Stimulated activated CD8-positive, alpha-beta memory T cell treated with anti-CD3 and anti-CD28 coated beads, Interleukin-4, amount 100 ng/mL, for 4 hours (primary cell): ENCODE results near the gene DRC7.
A peak's percentile ranks its signal among the peaks of the same experiment; 100 is the strongest.

Experiments
- DNase-seq, 2 donors: peaks; one replicate each; pipeline ENCODE4 v3.0.0-alpha.2; 2020; ENCODE audit warnings: low read depth in 2 of 2, low spot score in 1 of 2

Gene DRC7

DNA sequence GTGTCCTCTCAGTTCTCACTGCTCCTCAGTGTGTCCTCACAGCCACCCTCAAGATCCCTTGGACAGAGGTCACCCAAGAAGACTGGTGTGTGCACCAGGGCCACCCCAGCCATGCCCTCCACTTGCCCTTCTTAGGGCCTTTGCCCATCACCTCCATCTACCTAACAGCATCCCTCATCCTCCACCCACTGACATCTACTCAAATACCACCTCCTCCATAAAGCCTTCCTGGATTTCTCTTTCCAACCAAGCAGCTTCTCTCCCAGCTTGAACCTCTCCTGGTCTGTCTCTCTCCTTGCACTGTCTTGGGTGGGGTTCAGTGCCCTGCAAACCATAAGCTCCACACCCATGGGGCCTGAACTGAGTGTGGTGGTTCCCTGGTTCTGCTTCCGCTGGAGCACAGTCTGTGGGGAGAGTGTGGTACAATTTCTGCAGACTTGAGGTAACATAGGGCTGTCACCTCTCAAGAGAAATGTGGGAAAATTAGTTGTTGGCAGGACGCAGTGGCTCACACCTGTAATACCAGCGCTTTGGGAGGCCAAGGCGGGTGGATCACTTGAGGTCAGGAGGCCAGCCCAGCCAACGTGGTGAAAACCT is 55.3 kb downstream of the DRC7 start:
- no peak for DNase-seq

DNA sequence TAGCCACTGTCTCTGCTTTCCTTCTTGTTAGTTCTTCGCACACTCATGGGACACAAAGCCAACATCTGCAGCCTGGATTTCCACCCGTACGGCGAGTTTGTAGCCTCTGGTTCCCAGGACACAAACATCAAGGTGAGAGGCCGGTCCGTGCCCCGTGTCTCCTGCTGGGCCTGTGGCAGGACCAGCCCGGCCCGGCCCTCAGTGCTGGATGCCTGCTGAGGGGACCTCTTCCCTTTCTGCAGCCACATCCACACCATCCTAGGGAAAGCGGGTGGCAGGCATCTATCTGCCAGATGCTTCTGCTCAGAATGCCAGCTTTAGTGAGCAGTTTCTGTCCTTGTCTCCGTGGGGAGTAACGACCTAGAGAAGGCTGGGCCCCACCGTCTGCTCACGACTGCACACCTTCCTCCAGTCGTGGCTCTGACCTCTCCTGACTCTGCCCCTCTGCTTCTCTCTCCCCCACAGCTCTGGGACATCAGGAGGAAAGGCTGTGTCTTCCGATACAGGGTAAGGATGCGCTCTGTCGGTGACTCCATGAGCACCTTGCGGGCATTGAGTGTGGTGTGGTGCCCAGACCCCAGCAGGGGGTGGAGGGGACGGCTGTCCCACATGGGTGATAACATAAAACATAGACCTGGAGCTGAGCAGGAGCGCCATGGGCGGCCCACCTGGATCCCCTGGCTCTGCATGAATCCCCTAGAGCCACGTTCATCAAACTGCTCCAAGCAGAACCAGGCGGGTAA is 56.4 kb downstream of the DRC7 start:
- DNase-seq = no peak

- no peak for DNase-seq
Observed at GRCh38 chr16:57751539-57752202, 57.1 kb downstream of the DRC7 start.

DNA sequence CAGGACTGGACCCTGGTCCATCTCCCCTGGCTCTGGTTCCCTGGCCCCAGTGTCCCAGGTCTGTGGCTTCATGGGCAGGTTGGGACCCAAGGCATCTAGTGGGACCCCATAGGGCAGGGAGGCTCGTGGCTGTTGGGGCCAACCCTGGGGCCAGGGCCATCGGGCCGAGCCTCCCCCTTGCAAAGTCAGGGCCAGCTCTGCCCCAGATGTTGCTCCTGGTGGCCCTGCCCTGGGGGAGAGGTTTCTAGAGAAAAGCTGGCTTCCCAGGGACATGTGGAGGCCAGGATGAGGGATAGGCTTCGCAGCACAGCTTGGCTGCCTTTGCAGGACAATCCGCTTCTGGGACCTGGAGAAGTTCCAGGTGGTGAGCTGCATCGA is 57.6 kb downstream of the DRC7 start:
- no peak for DNase-seq

- DNase-seq = no peak
Observed at GRCh38 chr16:57752581-57753447, 58.2 kb downstream of the DRC7 start.

DNA sequence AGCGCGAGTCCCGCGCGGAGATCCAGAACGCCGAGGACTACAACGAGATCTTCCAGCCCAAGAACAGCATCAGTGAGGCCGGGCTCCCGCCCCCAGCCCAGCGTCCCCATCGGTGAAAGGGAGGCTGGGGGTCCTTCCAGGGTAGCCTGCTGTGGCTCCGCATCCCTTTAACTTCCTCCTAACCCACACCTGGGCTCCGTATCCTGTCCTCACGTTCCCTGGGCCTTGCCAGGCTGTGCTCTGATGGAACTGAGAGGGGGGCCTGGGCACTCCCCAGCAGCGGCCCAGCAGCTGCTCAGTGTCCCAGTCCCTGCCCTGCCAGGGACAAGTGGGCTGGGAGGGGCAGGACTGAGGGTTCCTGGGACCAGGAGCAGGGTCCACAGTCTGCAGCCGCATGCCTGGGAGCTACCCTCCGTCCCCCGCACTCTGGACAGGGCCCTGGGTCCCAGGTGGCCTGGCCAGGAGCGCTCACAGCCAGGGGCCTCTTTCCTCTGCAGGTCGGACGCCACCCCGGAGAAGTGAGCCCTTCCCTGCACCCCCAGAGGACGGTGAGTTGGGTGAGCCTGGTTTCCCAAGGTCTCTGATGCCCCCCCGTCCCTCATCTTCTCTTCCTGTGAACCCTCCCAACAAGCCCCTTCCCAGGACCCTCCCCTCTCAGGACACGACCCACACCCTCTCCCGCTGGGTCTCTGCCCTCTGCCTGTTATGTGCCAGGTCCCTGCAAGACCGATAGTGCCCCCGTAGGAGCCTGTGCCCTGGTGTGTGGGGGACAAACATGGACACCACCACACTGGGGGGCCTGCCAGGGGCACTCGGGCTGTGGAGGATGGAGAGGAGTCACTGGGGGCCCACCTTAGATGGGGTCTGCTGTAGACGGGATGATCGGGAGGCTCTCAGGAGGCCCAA is 59.1 kb downstream of the DRC7 start:
- no peak for DNase-seq

GRCh38 chr16:57754354-57755060 is 59.9 kb downstream of the DRC7 start:
- no peak for DNase-seq

- no peak for DNase-seq
Observed at GRCh38 chr16:57755061-57755684, 60.6 kb downstream of the DRC7 start.

DNA sequence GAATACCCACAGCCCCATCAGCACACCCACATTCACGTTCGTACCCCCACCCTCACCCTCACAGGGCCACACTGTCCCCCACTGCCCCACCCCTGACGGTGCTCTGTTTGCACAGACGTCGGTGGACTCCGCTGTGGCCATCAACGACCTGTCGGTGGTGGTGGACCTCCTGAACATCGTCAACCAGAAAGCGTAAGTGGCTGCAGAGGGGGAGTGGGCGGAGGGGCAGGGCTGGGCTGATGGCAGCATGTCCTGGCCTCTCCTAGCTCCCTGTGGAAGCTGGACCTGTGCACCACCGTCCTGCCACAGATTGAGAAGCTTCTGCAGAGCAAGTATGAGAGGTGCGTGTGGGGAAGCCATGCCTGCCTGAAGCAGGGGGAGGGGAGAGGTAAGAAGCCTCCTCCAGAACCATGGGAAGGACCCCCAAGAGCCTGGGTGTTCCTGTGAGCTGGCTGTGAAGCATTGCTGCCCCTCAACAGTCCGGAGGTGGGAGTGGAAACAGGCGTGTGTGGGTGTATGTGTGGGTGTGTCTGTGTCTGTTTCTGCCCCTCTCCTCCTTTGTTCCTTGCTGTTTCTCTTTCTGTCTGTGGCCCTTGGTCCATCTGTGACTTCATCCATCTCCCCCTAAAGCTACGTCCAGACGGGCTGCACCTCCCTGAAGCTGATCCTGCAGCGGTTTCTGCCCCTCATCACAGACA is 61.3 kb downstream of the DRC7 start:
- DNase-seq = no peak

DNA sequence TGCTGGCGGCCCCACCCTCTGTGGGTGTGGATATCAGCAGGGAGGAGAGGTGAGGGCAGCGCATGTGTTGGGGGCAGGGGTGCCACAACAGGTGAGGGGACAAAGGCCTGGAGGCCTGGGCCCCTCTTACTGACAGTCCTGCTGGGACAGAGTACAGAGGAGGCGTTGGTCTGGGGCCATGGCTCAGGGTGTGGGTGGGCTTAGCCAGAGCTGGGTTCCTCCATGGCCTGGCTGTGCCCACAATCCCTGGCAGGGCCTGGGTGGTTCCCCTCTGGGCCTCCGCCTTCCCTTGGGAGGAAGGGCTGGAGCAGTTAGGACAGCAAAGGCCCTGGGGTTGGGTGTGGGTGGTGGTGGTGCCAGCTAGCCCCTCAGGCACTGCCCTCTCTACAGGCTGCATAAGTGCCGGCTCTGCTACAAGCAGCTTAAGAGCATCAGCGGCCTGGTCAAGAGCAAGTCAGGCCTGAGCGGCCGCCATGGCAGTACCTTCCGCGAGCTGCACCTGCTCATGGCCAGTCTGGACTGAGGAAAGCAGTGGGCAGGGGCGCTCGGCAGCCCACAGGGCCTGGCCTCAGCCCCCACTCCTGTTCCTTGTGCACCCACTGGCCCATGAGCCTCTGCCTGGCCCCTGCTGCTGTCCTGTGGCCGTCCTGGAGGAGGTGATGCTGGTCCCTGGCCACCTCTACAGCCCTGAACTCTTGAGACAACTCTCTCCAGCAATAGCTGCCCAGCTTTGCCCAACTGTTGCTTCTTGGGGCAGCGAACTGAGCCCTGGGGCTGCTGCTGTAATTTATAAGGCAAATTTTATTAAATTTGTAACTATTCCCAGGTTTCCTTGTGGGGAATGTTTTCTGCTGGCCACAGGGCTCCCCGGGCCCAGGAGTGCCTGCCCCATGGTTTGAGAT is 62.1 kb downstream of the DRC7 start:
- no peak for DNase-seq

DNA sequence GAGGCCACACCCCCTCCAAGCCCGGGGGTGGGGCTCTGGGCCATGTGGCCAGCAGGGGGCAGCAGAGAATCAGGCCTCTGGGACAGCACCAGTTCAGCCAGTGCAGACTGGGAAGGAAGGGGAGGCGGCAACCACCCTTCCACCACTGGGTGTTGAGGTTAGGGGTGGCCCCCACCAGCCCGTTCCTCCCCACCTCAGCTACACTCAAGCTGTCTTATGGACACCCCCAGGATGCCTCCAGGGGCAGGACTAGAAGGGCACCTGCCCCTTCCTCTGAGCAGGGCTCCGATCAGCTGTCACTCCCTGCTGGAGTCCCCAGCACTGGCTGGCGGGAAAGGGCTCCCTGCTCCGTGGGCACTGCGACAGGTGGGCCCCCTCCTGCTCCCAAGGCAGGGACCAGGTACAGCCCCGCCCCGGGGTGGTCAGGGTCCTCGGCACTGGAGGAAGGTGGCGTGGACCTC is 62.8 kb downstream of the DRC7 start:
- peak; percentile 67 to 88 for DNase-seq

DNA sequence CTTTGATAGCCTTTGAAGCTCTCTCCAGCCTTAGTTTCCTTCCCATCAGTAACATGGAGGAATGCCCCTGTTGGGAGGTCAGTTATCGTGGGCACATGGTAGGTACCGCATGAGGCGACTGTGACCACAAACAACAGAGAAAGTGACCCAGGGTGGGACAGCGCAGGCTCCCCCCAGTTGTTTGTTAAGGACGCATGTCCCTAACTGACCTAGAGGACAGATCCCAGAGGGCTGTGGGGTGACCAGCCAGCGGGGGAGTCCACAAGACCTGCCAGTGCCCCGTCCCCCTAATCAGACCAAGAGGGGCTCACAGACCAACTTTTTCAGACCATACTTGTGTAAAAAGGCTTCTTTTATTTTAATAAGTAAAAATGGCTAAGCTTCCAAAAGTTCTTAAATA is 63.3 kb downstream of the DRC7 start:
- no peak for DNase-seq

DNA sequence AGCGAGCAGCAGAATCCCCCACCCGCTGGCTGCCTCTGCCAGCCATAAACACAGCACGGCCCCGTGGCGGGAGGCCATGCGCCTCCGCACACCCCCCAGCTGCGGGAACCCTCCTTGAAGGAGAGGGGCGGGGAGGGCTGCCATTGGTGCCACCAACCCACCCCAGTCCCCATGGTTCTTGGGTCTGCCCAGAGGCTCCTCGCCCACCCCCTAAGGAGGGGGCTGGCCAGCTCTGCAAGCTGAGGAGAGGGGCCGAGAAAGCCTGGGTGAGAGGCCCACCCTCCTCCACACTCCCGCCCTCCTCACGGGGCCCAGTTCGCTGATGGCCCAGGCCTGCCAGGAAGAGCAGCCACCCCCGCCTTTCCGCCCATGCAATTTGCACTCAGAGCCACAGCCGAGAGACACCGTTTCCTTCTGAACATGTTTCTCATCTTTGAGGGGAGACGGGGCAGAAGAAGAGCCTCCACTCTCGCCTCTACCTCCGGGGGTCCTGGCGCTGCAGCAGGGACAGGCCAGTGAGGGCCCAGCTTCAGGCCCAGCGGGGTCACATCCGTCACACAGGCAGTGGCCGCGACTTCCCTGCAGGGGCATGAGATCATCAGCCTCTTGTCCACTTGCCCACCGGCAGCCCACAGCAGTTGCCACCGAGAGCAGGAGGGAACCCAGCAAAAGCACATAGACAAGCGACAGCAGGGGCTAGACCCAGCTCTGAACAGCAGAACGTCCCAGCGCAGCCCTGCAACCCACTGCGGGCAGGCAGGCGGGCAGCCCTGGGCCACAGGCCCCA is 63.9 kb downstream of the DRC7 start:
- DNase-seq = no peak

DNA sequence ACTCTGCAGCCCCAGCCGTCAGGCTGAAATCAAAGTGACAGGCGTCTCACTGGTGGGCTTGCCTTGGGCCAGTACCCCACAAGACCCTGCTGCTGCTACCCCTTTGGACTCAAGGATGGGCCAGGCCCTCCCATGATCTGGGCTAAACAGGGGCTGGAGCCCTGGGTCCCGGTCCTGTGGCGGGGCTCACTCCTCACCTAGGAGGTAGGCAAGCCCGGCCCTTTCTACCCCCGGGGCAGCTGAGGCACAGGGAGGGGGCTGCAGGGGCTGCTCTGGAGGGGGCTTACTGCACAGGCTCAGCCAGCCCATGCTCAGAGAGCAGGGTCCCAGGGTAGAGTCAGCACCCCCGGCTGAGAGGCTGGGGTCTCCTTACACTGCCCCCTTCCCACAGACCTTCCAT is 64.5 kb downstream of the DRC7 start:
- DNase-seq = no peak

GRCh38 chr16:57759541-57760356 is 65.1 kb downstream of the DRC7 start:
- no peak for DNase-seq
